BE2C (cell line): ENCODE data around the gene LBHD1.
"Not testable (repeated sequence)": the region's sequence is repeated elsewhere in the genome, so short reads cannot be mapped to it uniquely, and the experiment has no call there.

Source experiments
- DNase-seq: peaks from one replicate; pipeline ENCODE4 v3.0.0-alpha.2; 2020
- H3K27me3 ChIP-seq: fragments of 250-450 bp; sonication (Bioruptor Pico); 2 replicates; pipeline ENCODE4 v1.5.1; 2020; ENCODE audit warnings: mild to moderate bottlenecking
- H3K36me3 ChIP-seq: fragments of 250-450 bp; sonication (Bioruptor Pico); 2 replicates; pipeline ENCODE4 v1.5.1; 2020; ENCODE audit warnings: mild to moderate bottlenecking
- H3K4me1 ChIP-seq: fragments of 250-450 bp; sonication (Bioruptor Pico); 2 replicates; pipeline ENCODE4 v1.5.1; 2020
- H3K4me3 ChIP-seq: 2 replicates; pipeline ENCODE4 v1.5.1; 2011; ENCODE audit warnings: low read depth, low read length
- H3K9me3 ChIP-seq: fragments of 250-450 bp; sonication (Bioruptor Pico); 2 replicates; pipeline ENCODE4 v1.5.1; 2020
- TF ChIP-seq, protein P1 (sequence below): IDR thresholded peaks from 2 replicates; pipeline ENCODE4 v1.5.1; 2012; ENCODE audit warnings: mild to moderate bottlenecking, low read depth, low read length

LBHD1 gene

DNA sequence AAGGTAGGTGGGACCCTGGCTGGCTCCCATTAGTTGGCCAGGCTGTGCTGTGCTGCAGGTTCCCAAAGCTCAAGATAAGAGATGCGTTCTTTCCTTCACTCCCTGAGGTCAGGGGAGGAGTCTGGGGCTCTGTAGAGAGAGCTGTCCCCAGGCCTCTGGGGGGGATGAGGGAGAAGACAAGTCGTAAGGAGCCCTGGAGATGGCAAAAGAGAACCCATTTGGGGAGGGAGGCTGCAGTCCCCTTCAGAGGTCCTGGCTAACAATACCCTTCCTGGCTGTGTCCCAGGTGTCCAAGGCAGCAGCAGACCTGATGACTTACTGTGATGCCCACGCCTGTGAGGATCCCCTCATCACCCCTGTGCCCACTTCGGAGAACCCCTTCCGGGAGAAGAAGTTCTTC, 36.3 kb upstream of the LBHD1 start:
- Histone ChIP-seq H3K27me3 (no peaks in the 10 kb centered on the region), H3K9me3 (no peaks in the 10 kb centered on the region), H3K4me1 (peaks cover 8% of the 10 kb centered on the region), H3K4me3 (peak overlapping the region; percentile 66), H3K36me3 (peaks cover 18% of the 10 kb centered on the region)
- no peak for DNase-seq
- TF ChIP-seq, protein P1, sequence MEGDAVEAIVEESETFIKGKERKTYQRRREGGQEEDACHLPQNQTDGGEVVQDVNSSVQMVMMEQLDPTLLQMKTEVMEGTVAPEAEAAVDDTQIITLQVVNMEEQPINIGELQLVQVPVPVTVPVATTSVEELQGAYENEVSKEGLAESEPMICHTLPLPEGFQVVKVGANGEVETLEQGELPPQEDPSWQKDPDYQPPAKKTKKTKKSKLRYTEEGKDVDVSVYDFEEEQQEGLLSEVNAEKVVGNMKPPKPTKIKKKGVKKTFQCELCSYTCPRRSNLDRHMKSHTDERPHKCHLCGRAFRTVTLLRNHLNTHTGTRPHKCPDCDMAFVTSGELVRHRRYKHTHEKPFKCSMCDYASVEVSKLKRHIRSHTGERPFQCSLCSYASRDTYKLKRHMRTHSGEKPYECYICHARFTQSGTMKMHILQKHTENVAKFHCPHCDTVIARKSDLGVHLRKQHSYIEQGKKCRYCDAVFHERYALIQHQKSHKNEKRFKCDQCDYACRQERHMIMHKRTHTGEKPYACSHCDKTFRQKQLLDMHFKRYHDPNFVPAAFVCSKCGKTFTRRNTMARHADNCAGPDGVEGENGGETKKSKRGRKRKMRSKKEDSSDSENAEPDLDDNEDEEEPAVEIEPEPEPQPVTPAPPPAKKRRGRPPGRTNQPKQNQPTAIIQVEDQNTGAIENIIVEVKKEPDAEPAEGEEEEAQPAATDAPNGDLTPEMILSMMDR: no peak

DNA sequence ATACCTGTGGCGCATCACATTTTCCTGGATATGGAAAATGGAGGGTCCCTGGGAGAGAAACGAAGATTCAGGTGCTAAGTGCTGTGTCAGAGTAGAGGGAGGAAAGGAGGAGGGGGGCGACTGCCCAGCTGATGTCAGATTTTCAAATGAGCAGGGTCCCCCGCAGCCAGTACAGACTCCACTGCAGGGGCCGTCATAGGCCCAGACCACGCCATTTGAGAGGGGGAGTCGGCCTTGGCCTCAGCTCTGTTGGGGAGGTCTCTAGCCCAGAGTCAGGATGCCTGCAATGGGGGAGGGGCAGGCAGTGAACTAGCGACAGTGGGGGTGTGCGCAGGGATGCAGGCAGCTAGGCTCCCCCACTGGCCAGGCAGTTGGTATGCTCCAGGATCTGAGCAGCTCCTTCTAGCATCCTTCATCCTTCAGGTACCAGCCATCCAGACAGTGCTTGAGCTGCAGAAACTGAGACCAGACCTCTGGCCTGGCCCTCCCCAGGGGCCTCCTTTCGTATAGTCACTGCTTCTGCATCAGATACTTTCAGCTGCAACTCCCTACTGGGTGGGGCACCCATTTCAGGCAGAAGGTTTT, 35.3 kb upstream of the LBHD1 start, which contains the start of the genes BSCL2 and GNG3:
Gene BSCL2 (minus strand): TSS at position 148 of the 585 bp plus-strand sequence. CDS start 229 bp downstream, outside the sequence.
Gene GNG3 (plus strand): TSS at position 400 of the 585 bp plus-strand sequence. CDS start 620 bp downstream, outside the sequence.
- Histone ChIP-seq H3K4me3 (peak within 1 kb of the TSS; percentile 74), H3K9me3 (no peaks in the 10 kb centered on the region), H3K4me1 (peaks cover 8% of the 10 kb centered on the region), H3K27me3 (no peaks in the 10 kb centered on the region), H3K36me3 (peaks cover 18% of the 10 kb centered on the region)
- peak; percentile 88 for DNase-seq
- TF ChIP-seq, protein P1: no peak

DNA sequence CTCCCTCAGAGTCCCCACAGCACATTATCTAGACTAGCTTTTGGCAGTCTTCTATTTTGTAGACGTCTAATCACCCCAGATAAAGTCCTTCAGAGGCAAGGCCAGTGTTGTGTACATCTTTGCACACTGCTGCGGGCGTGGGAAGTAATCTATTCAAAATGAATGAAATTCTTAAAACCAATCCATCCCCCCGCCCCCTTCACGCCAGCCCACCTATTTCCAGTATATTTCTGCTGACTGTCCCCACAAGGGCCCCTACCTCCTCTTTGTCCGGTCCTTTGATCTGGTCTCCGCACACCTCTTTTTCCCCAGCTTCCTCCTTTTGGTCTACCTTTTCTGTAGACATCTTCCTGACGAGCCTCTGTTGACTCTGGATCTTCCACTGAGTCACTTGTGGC, 34.8 kb upstream of the LBHD1 start:
- Histone ChIP-seq H3K4me3 (peak overlapping the region; percentile 74), H3K36me3 (peaks cover 18% of the 10 kb centered on the region), H3K27me3 (no peaks in the 10 kb centered on the region), H3K4me1 (peaks cover 8% of the 10 kb centered on the region), H3K9me3 (no peaks in the 10 kb centered on the region)
- no peak for DNase-seq
- TF ChIP-seq, protein P1: no peak

DNA sequence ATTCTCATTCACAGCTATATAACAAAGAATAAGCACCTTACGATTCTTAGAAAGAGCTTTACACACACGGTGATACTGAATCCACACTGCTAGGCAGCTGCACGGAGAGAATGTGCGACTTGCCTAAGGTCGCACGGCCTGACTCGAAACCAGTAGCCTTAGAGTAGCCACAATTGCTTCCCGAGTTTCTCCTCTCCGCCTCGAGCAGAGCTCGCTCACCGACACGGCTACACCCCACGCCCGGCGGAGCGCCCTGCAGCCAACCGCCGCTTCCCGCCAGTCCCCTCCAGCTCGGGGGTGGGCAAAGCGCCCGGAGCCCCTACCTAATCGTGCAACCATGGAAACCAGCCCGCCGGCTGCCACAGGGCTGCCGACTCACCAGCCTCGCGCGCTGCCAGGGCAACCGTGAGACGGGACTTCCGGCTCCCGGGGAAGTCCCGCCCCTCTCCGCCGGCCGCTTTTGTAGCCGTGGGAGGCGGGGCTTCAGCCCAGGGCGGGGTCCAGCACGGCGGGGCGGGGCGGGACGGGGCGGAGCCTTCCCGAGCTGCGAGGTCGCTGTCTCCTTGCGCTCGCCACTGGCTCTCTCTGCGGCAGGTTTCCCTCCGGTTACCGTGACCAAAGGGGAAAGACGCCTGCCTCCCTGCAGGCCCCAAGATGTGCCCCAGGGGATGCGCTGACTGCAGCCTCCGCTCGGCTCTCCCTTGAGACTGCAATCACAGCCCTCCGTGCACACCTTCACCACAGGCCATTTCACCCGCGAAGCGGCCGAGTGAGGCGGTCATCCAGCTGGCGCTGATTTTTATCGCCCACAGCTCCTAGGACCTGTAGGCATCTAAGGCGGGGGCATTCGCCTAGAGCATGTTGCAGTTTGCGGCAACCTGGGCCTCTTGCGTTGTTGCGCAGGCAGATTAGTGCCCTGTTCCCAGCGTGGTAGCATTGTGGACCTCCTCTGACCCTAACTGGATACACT, 34.1 kb upstream of the LBHD1 start:
- peak; percentile 93 for DNase-seq
- H3K9me3 ChIP-seq: no peaks in the 10 kb centered on the region
- peaks cover 14% of the 10 kb centered on the region for H3K36me3 ChIP-seq
- no peaks in the 10 kb centered on the region for H3K27me3 ChIP-seq
- TF ChIP-seq, protein P1: no peak
- peak overlapping the region; percentile 74 for H3K4me3 ChIP-seq
- H3K4me1 ChIP-seq: peaks cover 8% of the 10 kb centered on the region

DNA sequence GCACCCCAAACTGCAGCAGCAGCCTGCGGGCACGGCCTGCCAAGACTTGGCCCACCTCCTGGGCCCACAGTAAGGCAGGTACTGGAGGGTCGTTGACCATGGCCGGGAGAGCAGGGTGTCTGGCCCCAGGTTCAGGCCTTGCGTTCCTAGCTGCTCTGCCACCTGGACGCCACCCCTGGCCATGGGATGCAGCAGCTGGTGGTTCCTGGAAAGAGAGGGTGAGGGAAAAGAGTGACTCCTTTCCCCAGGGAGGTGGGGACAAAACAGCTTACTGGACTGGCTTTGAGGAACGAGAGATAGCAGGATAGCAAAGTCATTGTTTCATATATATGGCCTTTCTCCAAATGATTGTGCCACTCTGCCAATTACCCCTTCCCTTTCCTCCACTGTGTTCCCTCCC, 33.3 kb upstream of the LBHD1 start:
- Histone ChIP-seq H3K9me3 (no peaks in the 10 kb centered on the region), H3K36me3 (peaks cover 12% of the 10 kb centered on the region), H3K27me3 (no peaks in the 10 kb centered on the region), H3K4me3 (peak overlapping the region; percentile 74), H3K4me1 (peaks cover 8% of the 10 kb centered on the region)
- peak; percentile 24 for DNase-seq
- TF ChIP-seq, protein P1: no peak

DNA sequence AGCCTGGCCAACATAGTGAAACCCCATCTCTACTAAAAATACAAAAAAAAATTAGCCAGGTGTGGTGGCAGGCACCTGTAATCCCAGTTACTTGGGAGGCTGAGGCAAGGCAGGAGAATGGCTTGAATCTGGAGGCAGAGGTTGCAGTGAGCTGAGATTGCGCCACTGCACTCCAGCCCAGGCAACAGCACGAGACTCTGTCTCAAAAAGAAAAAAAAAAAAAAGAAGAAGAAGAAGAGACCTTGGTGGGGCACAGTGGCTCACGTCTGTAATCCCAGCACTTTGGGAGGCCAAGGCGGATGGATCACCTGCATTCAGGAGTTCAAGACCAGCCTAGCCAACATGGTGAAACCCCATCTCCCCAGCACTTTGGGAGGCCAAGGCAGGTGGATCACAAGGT, 31.9 kb upstream of the LBHD1 start:
- not testable (repeated sequence) for H3K36me3 ChIP-seq, H3K4me3 ChIP-seq

More for the DNA sequence above, 31.9 kb upstream of the LBHD1 start:
- H3K9me3 ChIP-seq, DNase-seq, H3K4me1 ChIP-seq, H3K27me3 ChIP-seq: not testable (repeated sequence)
